COLO668 (cell line): Measurements from ENCODE around the gene ABCA1.

ENCODE experiments used
- DNase-seq: peaks from one replicate; lab custom pipeline; 2025; ENCODE audit not compliant: unreplicated experiment; lab: John Stamatoyannopoulos, UW

The ABCA1 gene

DNA sequence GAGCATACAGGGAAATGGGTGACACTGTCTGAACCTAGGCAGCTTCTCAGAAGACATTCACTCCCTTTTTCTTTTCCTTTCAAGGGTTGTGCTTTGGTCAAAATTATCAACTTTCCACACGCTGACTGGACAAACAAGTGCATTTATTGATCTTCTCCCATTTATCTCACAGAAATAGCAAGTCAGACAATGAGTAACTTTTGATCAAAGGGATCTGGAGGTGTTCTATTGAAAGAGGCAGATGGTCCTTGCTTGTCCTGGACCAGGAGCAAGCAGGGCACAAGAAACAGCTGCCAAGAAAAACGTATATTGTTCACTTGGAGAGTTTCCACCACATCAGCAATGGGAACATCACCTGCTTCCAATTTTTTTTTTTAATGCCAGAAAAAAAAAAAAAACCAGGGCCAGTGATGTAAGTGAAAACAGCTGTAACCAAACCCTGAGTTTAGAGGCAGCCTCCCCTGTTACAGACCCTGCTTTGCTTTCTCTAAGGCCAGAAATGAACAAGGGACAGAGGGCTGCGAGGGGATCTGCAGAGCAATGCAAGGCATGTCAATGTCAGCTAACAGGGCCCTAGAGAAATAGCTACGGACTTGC, 84.2 kb downstream of the ABCA1 start:
- DNase-seq: no peak

DNA sequence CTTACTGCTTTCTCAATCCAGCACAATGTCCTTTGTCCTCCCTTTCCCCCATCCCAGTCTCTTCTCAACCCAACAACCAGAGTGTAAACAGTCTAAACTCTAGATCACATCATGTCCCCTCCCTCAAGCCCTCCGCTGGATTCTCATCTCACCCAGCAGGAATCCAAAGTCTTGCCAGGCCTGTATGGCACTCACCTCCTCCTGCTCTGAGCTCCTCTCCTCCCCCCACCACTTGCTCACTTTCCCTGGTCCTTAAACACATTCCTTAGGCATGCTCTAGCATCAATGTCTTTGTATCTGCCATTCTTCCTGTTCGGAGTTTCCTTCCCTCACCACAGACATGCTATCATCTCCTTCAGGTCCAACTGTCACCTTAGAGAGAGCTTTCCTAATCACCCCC, 85.3 kb downstream of the ABCA1 start:
- DNase-seq: no peak

DNA sequence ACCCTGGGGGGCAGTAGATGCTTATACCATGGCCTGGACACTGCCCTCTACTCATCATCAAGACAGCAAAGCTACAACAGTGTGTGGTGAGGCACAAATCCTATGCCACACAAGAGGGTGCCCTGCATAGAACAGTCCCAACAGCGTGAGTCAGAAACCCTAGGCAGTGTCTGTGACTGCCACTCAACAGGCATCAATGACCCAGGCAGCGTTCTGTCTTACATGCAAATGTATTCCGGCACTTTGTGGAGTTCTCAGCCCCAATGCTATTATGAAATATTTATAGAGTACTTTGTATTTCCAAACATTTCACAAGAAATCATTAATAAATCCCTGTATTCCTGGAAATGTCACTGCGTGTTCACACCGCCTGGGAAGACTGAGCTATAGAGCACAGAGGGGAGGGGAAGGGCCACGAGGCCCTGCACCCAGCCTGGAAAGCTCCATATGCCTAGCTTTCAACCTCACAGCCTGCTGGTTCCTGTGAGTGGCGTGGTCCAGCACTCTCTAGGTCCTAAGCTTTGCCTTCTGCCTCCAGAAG, 86.3 kb downstream of the ABCA1 start:
- no peak for DNase-seq

DNA sequence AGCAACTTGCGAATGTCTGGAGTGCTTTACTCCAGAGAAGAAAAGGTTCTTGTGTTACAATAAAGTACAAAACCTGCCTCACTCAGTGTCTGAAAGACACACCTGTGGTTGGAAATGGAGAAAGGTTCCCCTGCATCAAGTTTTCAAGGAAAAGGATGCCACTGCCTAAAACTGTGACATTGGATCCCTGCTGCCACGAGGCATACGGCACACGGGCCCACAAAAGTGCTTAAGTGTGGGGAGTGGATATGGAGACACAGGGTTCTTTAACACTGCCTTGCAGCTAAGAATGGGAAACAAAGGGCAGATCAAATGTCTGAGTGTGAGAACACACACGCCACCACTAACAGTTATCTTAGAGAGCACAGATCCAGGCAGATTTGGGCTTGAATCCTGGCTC, 89.0 kb downstream of the ABCA1 start:
- DNase-seq: no peak

DNA sequence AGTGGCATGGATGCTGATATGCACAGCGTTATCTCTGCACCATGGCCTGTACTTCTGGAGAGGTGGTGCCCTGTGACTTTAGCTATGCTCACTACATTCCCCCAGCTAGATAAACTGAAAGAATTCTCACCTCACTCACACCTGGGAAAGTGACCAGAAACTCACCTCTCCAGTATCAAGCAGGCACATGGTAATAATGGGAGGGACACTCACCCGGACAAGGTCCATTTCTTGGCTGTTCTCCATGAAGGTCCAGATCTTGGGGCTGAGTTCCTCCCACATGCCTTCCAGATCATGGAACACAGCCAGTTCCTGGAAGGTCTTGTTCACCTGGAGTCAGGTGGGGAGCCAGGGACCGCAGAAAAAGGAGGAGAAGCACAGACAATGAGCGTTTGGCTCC, 91.2 kb downstream of the ABCA1 start:
- DNase-seq: no peak

DNA sequence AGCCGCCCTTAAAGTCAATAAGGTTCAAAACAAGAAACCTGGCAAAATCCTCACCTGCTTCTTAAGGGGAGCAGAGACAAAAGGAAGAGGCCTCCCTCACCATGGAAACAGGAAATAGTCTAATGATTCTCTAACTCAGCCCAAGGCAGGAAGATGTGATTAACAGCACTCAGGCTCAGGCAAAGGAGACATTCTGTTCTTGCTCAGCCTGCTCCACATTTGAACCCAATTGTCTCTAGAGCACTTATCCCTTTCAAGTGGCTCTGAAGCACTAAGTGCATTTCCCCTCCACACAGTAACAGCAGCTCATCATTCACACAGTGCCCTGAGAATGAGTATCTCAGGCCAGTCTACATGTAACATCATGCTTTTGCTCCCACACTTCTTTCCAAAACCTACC, 91.7 kb downstream of the ABCA1 start:
- DNase-seq: no peak

DNA sequence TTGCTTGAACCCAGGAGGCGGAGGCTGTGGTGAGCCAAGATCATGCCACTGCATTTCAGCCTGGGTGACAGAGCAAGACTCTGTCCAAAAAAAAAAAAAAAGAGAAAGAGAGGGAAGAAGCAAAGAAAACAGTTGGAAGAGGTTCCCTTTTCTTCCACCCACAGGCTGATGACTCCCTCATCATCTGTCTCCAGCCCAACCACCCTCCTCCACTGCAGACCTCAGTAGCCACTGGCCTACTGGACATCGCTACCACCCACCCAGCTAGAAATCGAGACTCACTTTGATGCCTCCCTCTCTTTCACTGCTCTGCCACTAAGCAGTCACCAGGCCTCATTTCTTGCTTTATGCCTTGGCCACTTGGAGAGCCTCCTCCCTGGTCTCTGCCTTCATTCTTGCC, 92.8 kb downstream of the ABCA1 start:
- no peak for DNase-seq

DNA sequence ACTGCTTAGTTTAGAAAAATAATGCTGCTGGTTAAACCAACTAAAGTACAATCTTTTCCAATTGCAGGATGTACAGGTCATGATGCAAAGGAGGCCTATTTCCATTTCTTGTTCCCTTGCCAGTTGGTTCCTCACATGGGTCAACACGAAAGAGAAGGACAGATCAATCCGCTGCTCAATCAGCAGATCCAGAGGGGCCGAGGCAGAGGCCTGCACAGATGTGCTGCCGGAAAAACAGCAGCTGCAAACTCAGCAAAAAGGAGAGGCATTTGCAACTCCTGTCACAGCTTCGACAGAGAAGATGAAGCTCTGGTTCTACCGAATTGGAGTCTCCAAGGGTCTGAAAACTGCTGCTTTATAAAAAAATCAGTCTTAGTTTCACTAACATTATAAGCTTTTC, 94.3 kb downstream of the ABCA1 start:
- no peak for DNase-seq

DNA sequence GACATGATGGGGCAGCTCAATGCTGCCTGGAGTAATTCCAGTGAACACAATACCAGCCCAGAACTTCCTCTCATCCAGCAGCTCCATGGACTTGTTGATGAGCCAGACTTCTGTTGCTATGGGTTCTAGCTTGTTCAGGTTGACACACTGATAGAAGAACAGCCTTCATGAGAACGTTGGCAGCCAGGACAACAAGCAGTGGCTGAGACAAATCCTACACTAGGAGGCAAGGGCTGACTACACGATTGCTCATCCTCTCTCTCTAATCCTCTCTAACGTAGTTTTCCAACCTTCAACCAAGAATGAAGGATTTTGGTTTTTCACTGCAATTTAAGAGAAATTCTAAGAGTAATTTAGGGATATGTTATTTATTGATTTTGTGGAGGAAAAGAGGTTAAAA, 96.3 kb downstream of the ABCA1 start:
- DNase-seq: no peak

DNA sequence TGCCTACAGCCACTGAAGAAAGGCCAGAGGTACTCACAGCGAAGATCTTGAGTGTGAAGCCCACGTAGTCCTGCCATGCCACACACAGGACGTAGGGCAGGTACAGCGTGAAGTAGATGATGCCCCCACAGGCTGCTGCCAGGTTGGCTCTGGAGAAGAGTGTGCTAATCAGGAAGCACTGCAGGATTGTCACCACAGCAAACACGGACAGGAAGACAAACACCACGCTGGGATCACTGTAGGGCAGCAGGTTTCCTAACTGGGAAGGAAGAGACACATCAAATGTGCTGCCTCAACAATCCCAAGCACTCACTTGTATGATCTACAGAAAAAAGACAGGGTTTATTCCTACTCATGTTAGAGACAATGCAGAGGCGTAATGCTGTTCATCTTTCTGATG, 101.0 kb downstream of the ABCA1 start:
- no peak for DNase-seq

DNA sequence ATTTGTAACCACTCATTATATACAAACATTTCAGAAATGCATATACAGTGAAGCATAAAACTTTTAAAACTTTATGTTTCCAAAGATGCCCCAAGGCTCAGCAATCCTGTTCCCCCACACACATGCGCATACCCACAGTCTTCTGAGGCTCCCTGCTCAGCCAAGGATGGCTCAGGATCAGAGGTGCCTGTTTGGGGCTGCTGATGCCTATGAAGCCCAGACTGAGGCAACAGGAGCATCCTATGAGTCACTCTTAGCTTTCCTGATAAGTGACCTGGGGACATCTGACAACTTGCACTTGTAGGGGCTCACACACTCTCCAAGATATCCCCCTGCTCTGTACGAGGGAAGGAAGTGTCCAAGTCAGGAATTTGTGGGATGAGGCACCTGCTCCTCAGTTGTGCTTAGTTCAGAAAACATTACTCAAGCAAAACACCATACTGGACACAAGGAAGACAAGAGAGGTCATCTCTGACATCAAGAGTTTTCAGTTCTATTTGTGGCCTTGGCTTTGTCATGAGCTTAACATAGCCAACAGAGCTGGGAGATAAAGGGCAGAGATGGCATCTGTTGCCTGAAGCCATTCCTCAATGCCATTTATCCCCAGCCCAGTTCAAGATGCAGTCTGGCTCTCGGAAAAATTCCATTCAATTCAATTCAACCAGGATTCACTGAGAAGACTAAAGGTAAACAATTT, 101.7 kb downstream of the ABCA1 start:
- no peak for DNase-seq

DNA sequence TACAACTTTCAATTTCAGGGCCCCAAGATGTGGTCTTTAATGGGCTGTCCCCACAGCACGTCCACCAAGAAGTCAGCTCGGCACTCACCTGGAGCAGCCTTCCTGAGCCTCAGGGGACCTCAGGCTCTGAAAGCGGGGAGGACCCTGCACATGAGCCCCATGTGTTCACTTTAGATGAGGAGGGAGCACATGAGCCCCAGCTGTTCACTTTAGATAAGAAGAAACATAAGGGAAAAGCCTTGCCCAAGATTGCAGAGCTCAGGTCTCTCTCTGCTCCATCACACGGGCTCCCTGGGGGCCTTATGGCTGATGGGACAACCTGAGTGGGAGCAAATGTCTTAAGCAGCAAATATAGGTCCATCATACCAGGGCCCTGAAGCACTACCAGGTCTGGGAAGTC, 107.6 kb downstream of the ABCA1 start:
- no peak for DNase-seq

DNA sequence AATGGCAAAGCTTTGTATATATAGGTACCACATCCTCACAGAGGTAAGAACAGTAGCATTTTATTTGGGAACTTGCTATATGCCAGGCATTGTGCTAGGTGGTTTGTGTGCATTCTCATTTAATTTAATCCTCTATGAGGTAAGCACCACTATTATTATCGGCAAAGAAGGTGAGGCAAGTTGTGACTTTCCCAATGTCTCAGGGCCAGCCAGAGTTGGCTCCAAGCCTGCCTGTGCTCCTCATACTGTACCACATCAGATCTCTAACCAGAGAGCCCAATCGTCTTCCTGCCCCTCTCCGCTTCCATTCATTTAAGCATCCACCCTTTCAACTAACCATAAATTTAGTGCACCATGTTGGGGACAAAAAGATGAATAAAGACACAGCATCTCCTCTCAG, 108.9 kb downstream of the ABCA1 start:
- no peak for DNase-seq

DNA sequence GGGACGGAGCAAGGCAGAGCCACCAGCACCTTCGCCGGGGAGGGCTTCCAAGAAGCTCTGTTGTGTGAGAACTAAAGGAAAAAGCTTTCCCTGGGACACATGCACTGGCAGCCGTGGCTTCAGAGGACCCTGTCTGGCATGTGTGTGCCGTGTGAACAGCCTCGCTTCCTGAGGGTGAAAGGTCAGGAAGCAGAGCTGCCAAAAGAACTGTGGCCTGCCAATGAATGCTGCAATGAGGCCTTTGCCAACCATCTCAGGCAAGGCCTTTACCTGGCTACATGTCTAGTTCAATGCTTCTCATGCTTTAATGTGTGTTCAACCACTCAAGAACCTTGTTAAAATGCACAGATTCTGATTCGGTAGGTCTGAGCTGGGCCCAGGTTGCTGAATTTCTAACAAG, 110.5 kb downstream of the ABCA1 start:
- no peak for DNase-seq

DNA sequence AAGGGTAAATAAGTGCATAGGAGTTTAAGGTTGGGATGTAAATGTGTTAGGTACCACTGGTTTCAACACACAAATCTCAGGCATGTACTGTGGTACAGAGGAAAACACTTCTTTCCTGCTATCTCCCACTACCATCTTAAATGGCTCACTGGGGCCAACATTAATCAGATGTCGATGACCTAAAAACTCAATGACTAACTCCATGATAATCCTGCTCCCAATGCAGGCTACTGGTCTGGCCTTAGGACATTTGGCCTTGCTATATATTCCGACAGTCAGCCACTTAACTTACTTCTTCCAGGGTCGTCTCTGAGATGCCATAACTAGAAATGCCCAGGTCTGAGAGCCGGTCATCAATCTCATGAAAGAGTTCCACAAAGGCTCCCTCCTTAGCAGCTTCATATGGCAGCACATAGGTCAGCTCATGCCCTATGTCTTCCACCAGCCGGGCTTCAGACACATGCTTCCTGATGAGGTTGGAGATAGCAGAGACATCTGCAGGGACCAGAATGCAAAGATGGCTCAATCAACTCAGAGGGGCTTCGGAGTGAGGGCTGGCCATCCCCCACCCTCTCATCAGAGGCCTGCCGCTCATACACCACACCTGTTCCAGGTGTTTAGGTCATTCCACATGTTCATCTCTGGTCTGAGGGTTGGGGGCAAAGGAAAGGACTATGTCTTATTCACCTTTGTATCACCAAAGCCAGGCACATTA, 111.9 kb downstream of the ABCA1 start:
- no peak for DNase-seq

DNA sequence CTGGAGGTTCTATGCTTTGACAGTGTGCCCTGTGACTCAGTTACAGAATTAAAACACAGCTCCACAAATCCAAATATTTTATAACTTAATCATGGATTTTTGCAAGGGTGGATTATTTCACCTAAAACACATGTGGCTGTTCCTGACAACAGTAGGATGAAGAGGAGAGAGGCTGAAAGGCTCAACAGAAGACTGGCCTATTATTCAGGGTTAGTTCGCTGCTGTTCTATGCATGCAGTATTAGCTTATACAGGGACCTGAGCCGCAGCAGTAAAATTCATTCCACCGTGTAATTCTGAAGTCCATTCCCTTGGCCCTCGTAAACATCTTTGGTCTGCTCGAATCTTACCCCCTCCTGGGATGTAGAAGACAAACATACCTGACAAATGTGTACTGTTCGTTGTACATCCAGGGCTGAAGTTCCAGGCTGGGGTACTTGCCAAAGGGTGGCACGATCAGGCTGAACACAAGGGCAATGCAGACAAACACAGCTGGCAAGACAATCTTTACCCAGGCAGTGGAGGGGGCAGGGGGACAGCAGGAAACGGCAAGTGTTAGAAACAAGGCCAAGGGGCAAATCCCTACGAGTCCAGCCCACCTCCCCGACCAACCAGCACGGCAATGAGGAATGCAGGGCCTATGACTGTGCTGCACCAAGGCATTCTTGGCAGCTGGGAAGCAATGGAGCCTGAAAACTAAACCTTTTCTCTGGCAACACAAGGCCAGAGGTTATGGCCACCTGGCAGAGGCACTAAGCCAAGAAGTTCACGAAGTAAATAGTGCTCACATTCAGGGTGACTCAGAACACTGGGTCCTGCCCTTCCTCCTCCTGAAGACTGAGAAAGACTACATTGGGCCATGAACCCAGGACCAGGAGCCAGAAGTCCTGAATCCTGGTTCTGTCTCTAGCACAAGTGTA, 117.3 kb downstream of the ABCA1 start:
- DNase-seq: no peak

DNA sequence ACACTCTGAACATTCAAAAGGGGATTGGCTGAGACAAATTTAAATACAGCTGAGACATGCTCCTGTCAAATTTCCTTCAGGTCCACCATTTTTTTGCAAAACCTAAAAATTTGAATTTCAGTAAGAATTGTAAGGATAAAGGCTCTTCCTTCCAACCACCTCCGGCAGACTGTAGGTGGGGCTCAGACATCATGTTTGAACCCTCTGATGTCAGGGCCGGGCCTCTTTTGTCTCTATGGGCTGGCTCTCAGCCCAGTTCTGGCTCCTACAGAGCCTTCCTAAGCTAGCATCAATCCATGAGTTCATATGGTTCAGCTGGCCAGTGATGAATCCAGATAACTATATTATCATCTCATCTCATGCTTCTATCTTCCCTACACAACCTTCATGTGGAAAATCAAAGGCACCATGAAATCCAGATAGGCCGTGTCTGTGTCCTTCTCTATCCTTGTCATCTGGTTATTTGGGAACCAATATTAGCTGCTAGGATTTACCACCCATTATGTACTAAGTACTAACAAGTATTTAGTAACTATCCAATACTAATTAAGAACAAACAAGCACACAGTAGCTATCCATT, 119.8 kb downstream of the ABCA1 start:
- DNase-seq: peak; percentile 30

DNA sequence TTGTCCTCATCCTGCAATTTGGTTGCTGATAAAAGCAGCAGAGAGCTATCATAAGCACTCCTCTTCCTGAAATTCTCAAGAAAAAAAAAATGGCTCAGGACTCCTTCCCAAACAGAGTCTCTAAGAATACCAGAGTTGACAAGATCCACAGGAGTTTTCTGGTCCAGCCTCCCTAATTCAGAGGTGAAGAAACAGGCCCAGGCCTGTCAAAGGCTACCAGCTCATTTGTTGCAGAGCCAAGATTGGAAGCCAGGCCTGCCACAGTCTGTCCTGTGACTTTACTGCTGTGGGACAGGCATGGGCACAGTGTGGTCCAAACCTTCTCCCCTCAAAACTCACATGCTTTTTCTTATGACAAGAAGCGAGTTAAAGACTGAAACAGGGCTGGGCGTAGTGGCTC, 122.5 kb downstream of the ABCA1 start:
- no peak for DNase-seq

DNA sequence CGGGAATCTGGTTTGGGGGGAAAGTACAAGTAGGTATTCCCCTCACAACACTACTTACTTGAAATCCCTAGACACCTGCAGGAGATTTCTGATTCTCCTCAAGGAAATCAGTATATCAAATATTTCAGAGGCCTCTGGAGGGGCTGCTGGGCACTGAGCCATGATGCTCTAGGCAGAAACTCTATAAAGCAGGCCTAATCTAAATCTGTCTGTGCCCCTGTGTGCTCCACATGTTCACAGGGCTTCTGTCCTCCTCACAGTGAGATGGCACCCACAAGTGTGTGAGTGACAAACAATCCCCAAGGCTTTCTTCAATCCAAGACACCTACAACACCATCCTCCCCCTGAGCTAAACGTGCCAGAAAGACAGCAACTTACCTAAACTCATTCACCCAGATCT, 125.0 kb downstream of the ABCA1 start:
- no peak for DNase-seq

DNA sequence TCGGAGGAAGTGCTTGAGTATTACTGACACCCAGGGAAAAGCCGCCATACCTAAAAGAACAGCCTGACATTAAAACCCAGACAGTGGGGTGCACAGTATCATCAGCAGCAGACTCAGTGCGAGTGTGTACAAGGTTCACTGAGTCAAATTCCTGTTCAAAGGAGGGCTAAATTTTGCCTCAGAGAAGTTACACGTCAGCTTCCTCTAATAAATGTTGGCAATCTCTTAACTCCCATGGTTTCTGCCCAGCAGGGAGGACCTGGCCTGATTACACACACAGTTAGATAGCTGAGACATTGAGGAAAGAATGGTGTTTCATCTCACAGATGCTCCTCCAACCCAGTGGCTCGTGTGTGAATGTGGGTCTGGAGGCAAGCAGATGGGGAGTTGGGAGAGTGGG, 125.8 kb downstream of the ABCA1 start:
- DNase-seq: no peak
